ENCODE measurements around the gene FXYD4. TPM values are rescaled to one million over a fixed set of nuclear protein-coding genes. Genes with fewer than 3 reads are reported as not detected.

Gene FXYD4, protein sequence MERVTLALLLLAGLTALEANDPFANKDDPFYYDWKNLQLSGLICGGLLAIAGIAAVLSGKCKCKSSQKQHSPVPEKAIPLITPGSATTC
- total RNA-seq = not detected
- long read RNA-seq, donor 1 = 0 reads
- long read RNA-seq, donor 2 = 0 reads

- intact Hi-C loops (cut with DNase I, micrococcal nuclease) = no loop called here
- peak; percentile 77 to 85 (median 84) for DNase-seq
- Histone ChIP-seq H3K4me1 (ENCODE audit: low read depth) (no peaks in the 10 kb centered on the region), H3K4me3 (no peak within 1 kb of the TSS), H3K36me3 (ENCODE audit: low read depth) (no peaks in the 10 kb centered on the region), H3K9me3 (no peaks in the 10 kb centered on the region)
- ATAC-seq = peak; percentile 89
- no peak for TF ChIP-seq CTCF (IDR thresholded peaks at IDR 0.05)
Observed at GRCh38 chr10:43371418-43371817, at the start of gene FXYD4. Gene FXYD4 (plus strand): TSS chr10:43371636. CDS start chr10:43373747, 2,111 bp downstream.

DNA sequence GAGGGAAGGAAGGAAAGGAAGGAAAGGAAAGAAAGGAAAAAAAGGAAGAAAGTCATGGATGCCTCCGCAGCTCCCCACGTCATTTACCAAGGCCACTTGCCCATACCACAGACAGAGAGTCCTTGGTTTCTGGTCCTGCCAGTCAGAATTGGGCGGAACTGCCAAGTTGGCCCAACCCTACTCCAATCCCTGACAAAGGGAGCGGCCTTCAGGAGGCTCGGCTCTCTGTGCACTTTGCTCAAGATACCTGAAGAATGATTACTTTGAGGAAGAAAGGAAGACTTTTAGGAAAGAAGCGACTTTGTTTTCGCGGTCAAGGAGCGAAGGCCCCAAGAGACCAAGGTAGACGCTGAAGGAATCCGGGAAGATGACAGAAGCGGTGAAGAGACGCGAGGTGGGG is 49.1 kb upstream of the FXYD4 start:
- peak; percentile 67 to 75 (median 68) for DNase-seq
- Histone ChIP-seq H3K4me1 (ENCODE audit: low read depth) (peaks cover 11% of the 10 kb centered on the region), H3K4me3 (no peak overlapping the region), H3K36me3 (ENCODE audit: low read depth) (no peaks in the 10 kb centered on the region), H3K9me3 (no peaks in the 10 kb centered on the region)
- no peak for TF ChIP-seq CTCF (IDR thresholded peaks at IDR 0.05)
- ATAC-seq = peak; percentile 92
- intact Hi-C loops (cut with DNase I, micrococcal nuclease) = no loop called here

DNA sequence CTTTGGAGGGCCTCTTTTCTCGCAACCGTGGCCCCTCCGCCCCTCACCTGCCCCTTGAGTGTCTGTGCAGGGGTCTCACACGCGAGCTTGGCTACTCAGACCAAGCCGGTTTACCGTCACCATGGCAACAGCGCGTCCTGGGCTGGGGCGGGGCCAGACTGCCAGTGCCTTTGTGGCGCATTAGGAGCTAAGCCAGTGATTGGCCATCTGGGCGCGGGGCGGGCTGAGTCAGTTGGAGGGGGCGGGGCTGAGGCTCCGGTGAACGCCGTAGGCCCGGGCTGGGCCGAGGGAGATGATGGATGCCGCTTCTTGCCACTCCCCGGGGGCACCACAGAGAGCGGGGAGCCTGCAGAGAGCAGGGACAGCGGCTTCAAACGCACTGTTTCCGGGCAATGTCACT is 48.7 kb upstream of the FXYD4 start:
- Histone ChIP-seq H3K4me1 (ENCODE audit: low read depth) (peaks cover 11% of the 10 kb centered on the region), H3K9me3 (no peaks in the 10 kb centered on the region), H3K4me3 (no peak overlapping the region), H3K36me3 (ENCODE audit: low read depth) (no peaks in the 10 kb centered on the region)
- peak; percentile 99 for ATAC-seq
- intact Hi-C loops (cut with DNase I, micrococcal nuclease) = no loop called here
- no peak for TF ChIP-seq CTCF (IDR thresholded peaks at IDR 0.05)
- peak; percentile 94 to 95 (median 94) for DNase-seq

GRCh38 chr10:43323245-43323644 is 48.2 kb upstream of the FXYD4 start:
- no peak for ATAC-seq
- H3K9me3 ChIP-seq = no peaks in the 10 kb centered on the region
- no peak for TF ChIP-seq CTCF (IDR thresholded peaks at IDR 0.05)
- no peaks in the 10 kb centered on the region for H3K36me3 ChIP-seq (ENCODE audit: low read depth)
- peaks cover 11% of the 10 kb centered on the region for H3K4me1 ChIP-seq (ENCODE audit: low read depth)
- intact Hi-C loops (cut with DNase I, micrococcal nuclease) = no loop called here
- no peak overlapping the region for H3K4me3 ChIP-seq
- no peak for DNase-seq

DNA sequence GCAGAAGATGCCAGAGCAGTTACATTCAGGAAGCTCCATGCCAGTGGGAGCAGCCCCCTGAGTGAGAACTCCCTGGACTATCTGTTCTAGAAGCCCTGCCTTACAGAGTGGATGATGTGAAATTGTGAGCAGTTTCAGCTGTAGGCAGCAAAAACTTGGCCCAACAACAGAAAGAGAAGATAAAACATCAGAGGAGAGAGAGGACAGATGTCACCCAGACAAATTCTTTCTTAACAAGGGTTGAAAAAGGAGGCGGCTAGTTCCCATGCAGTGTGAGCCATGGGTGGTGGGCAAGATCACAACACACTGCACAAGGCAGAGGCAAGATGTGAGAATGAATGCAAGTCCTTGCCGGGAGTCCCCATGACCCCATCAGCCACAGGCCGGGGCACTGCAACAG is 46.6 kb upstream of the FXYD4 start:
- no peak overlapping the region for H3K4me3 ChIP-seq
- H3K36me3 ChIP-seq (ENCODE audit: low read depth) = no peaks in the 10 kb centered on the region
- DNase-seq (no peak), ATAC-seq (no peak)
- TF ChIP-seq CTCF (IDR thresholded peaks at IDR 0.05) = no peak
- intact Hi-C loops (cut with DNase I, micrococcal nuclease) = no loop called here
- H3K9me3 ChIP-seq = no peaks in the 10 kb centered on the region
- H3K4me1 ChIP-seq (ENCODE audit: low read depth) = peaks cover 11% of the 10 kb centered on the region

- no peak overlapping the region for H3K4me3 ChIP-seq
Observed at GRCh38 chr10:43327171-43327570, 44.3 kb upstream of the FXYD4 start.

More at GRCh38 chr10:43327171-43327570, 44.3 kb upstream of the FXYD4 start:
- H3K4me1 ChIP-seq (ENCODE audit: low read depth) = peaks cover 9% of the 10 kb centered on the region
- no peak for TF ChIP-seq CTCF (IDR thresholded peaks at IDR 0.05)
- DNase-seq (no peak), ATAC-seq (no peak)
- intact Hi-C loops (cut with DNase I, micrococcal nuclease) = no loop called here
- no peaks in the 10 kb centered on the region for H3K9me3 ChIP-seq
- no peaks in the 10 kb centered on the region for H3K36me3 ChIP-seq (ENCODE audit: low read depth)
